Retinal pigment epithelial cell (primary cell): ENCODE data around the gene RSAD1.

Experiments used
- DNase-seq: peaks from one replicate; pipeline ENCODE4 v3.0.0-alpha.2; 2010; ENCODE audit warnings: low read depth
- H3K4me3 ChIP-seq: 2 replicates; pipeline ENCODE4 v1.5.1; 2011; ENCODE audit warnings: mild to moderate bottlenecking, low read length, control low read depth, moderate library complexity
- CTCF ChIP-seq: conservative IDR thresholded peaks from 2 replicates; pipeline ENCODE4 v1.5.1; 2011; ENCODE audit warnings: low read depth, low read length, control low read depth, inconsistent platforms

Gene RSAD1

GRCh38 chr17:50465171-50465570, 13.5 kb upstream of the RSAD1 start:
- no peak for DNase-seq
- H3K4me3 ChIP-seq: no peak overlapping the region
- TF ChIP-seq CTCF: no peak

- H3K4me3 ChIP-seq: no peak overlapping the region
- no peak for TF ChIP-seq CTCF
- DNase-seq: no peak
These were observed 13.0 kb upstream of the RSAD1 start for GRCh38 chr17:50465635-50466034.

GRCh38 chr17:50466371-50467113, 12.1 kb upstream of the RSAD1 start:
- H3K4me3 ChIP-seq: no peak overlapping the region
- DNase-seq: no peak
- no peak for TF ChIP-seq CTCF

GRCh38 chr17:50467114-50467854, 11.4 kb upstream of the RSAD1 start:
- DNase-seq: no peak
- no peak overlapping the region for H3K4me3 ChIP-seq
- TF ChIP-seq CTCF: no peak

GRCh38 chr17:50467855-50468303, 10.8 kb upstream of the RSAD1 start:
- no peak overlapping the region for H3K4me3 ChIP-seq
- no peak for TF ChIP-seq CTCF
- no peak for DNase-seq

- peak within 1 kb of the TSS; percentile 43 for H3K4me3 ChIP-seq
These were observed 10.1 kb upstream of the RSAD1 start, which contains the start of gene CHAD for GRCh38 chr17:50468304-50469207. Gene CHAD, minus strand, starts transcription at chr17:50468880. Its CDS starts 67 bp downstream, at chr17:50468813.

More at GRCh38 chr17:50468304-50469207, 10.1 kb upstream of the RSAD1 start, which contains the start of gene CHAD:
- DNase-seq: no peak
- TF ChIP-seq CTCF: no peak
